ENCODE results near the gene GGACT.

The GGACT gene

GRCh38 chr13:100534147-100534843, 54.3 kb downstream of the GGACT start:
- no peak overlapping the region for H3K9ac ChIP-seq (ENCODE audit: low read depth, low read length)
- H3K4me3 ChIP-seq (ENCODE audit: low read depth, low read length) = no peak overlapping the region
- no peaks in the 10 kb centered on the region for H3K36me3 ChIP-seq (ENCODE audit: control insufficient read depth, insufficient read depth, low read length)
- peaks cover 11% of the 10 kb centered on the region for H3K4me1 ChIP-seq (ENCODE audit: control insufficient read depth, insufficient read depth, low read length)
- no peaks in the 10 kb centered on the region for H3K9me3 ChIP-seq (ENCODE audit: control insufficient read depth, insufficient read depth, low read length)
- H3K27me3 ChIP-seq (ENCODE audit: control insufficient read depth, insufficient read depth, low read length) = no peaks in the 10 kb centered on the region

GRCh38 chr13:100533588-100534041, 55.0 kb downstream of the GGACT start:
- Histone ChIP-seq H3K4me1 (ENCODE audit: control insufficient read depth, insufficient read depth, low read length) (peaks cover 11% of the 10 kb centered on the region), H3K27me3 (ENCODE audit: control insufficient read depth, insufficient read depth, low read length) (no peaks in the 10 kb centered on the region), H3K9ac (ENCODE audit: low read depth, low read length) (no peak overlapping the region), H3K9me3 (ENCODE audit: control insufficient read depth, insufficient read depth, low read length) (no peaks in the 10 kb centered on the region), H3K4me3 (ENCODE audit: low read depth, low read length) (no peak overlapping the region), H3K36me3 (ENCODE audit: control insufficient read depth, insufficient read depth, low read length) (peaks cover 2% of the 10 kb centered on the region)

- Histone ChIP-seq H3K4me3 (ENCODE audit: low read depth, low read length) (no peak overlapping the region), H3K9me3 (ENCODE audit: control insufficient read depth, insufficient read depth, low read length) (no peaks in the 10 kb centered on the region), H3K27me3 (ENCODE audit: control insufficient read depth, insufficient read depth, low read length) (no peaks in the 10 kb centered on the region), H3K9ac (ENCODE audit: low read depth, low read length) (no peak overlapping the region), H3K36me3 (ENCODE audit: control insufficient read depth, insufficient read depth, low read length) (peaks cover 2% of the 10 kb centered on the region), H3K4me1 (ENCODE audit: control insufficient read depth, insufficient read depth, low read length) (peaks cover 11% of the 10 kb centered on the region)
These were observed 55.7 kb downstream of the GGACT start for GRCh38 chr13:100532836-100533435.

GRCh38 chr13:100532090-100532766, 56.4 kb downstream of the GGACT start:
- Histone ChIP-seq H3K36me3 (ENCODE audit: control insufficient read depth, insufficient read depth, low read length) (peaks cover 2% of the 10 kb centered on the region), H3K4me3 (ENCODE audit: low read depth, low read length) (no peak overlapping the region), H3K9me3 (ENCODE audit: control insufficient read depth, insufficient read depth, low read length) (no peaks in the 10 kb centered on the region), H3K4me1 (ENCODE audit: control insufficient read depth, insufficient read depth, low read length) (peaks cover 11% of the 10 kb centered on the region), H3K27me3 (ENCODE audit: control insufficient read depth, insufficient read depth, low read length) (no peaks in the 10 kb centered on the region), H3K9ac (ENCODE audit: low read depth, low read length) (no peak overlapping the region)

- H3K27me3 ChIP-seq (ENCODE audit: control insufficient read depth, insufficient read depth, low read length) = no peaks in the 10 kb centered on the region
- H3K9ac ChIP-seq (ENCODE audit: low read depth, low read length) = no peak overlapping the region
- H3K4me3 ChIP-seq (ENCODE audit: low read depth, low read length) = no peak overlapping the region
- H3K4me1 ChIP-seq (ENCODE audit: control insufficient read depth, insufficient read depth, low read length) = peaks cover 14% of the 10 kb centered on the region
- peaks cover 2% of the 10 kb centered on the region for H3K36me3 ChIP-seq (ENCODE audit: control insufficient read depth, insufficient read depth, low read length)
- no peaks in the 10 kb centered on the region for H3K9me3 ChIP-seq (ENCODE audit: control insufficient read depth, insufficient read depth, low read length)
These were observed 57.8 kb downstream of the GGACT start for GRCh38 chr13:100530671-100531213.

- H3K9ac ChIP-seq (ENCODE audit: low read depth, low read length) = no peak overlapping the region
- no peaks in the 10 kb centered on the region for H3K9me3 ChIP-seq (ENCODE audit: control insufficient read depth, insufficient read depth, low read length)
- H3K4me1 ChIP-seq (ENCODE audit: control insufficient read depth, insufficient read depth, low read length) = peaks cover 14% of the 10 kb centered on the region
- H3K4me3 ChIP-seq (ENCODE audit: low read depth, low read length) = no peak overlapping the region
- no peaks in the 10 kb centered on the region for H3K27me3 ChIP-seq (ENCODE audit: control insufficient read depth, insufficient read depth, low read length)
- peaks cover 2% of the 10 kb centered on the region for H3K36me3 ChIP-seq (ENCODE audit: control insufficient read depth, insufficient read depth, low read length)
These were observed 58.8 kb downstream of the GGACT start for GRCh38 chr13:100529666-100530377.

GRCh38 chr13:100528820-100529219, 59.8 kb downstream of the GGACT start:
- no peak overlapping the region for H3K4me3 ChIP-seq (ENCODE audit: low read depth, low read length)
- no peaks in the 10 kb centered on the region for H3K27me3 ChIP-seq (ENCODE audit: control insufficient read depth, insufficient read depth, low read length)
- H3K4me1 ChIP-seq (ENCODE audit: control insufficient read depth, insufficient read depth, low read length) = peaks cover 14% of the 10 kb centered on the region
- H3K36me3 ChIP-seq (ENCODE audit: control insufficient read depth, insufficient read depth, low read length) = peaks cover 2% of the 10 kb centered on the region
- H3K9ac ChIP-seq (ENCODE audit: low read depth, low read length) = no peak overlapping the region
- no peaks in the 10 kb centered on the region for H3K9me3 ChIP-seq (ENCODE audit: control insufficient read depth, insufficient read depth, low read length)

GRCh38 chr13:100528353-100528752, 60.2 kb downstream of the GGACT start:
- Histone ChIP-seq H3K27me3 (ENCODE audit: control insufficient read depth, insufficient read depth, low read length) (no peaks in the 10 kb centered on the region), H3K9ac (ENCODE audit: low read depth, low read length) (no peak overlapping the region), H3K4me1 (ENCODE audit: control insufficient read depth, insufficient read depth, low read length) (peaks cover 14% of the 10 kb centered on the region), H3K9me3 (ENCODE audit: control insufficient read depth, insufficient read depth, low read length) (no peaks in the 10 kb centered on the region), H3K4me3 (ENCODE audit: low read depth, low read length) (no peak overlapping the region), H3K36me3 (ENCODE audit: control insufficient read depth, insufficient read depth, low read length) (peaks cover 2% of the 10 kb centered on the region)

- H3K36me3 ChIP-seq (ENCODE audit: control insufficient read depth, insufficient read depth, low read length) = peaks cover 2% of the 10 kb centered on the region
- no peak overlapping the region for H3K9ac ChIP-seq (ENCODE audit: low read depth, low read length)
- no peak overlapping the region for H3K4me3 ChIP-seq (ENCODE audit: low read depth, low read length)
- no peaks in the 10 kb centered on the region for H3K9me3 ChIP-seq (ENCODE audit: control insufficient read depth, insufficient read depth, low read length)
- peaks cover 14% of the 10 kb centered on the region for H3K4me1 ChIP-seq (ENCODE audit: control insufficient read depth, insufficient read depth, low read length)
- H3K27me3 ChIP-seq (ENCODE audit: control insufficient read depth, insufficient read depth, low read length) = no peaks in the 10 kb centered on the region
These were observed 60.9 kb downstream of the GGACT start for GRCh38 chr13:100527644-100528043.

GRCh38 chr13:100526318-100527000, 62.1 kb downstream of the GGACT start:
- H3K36me3 ChIP-seq (ENCODE audit: control insufficient read depth, insufficient read depth, low read length) = peaks cover 2% of the 10 kb centered on the region
- peak overlapping the region; percentile 26 for H3K9ac ChIP-seq (ENCODE audit: low read depth, low read length)
- H3K27me3 ChIP-seq (ENCODE audit: control insufficient read depth, insufficient read depth, low read length) = no peaks in the 10 kb centered on the region
- H3K4me1 ChIP-seq (ENCODE audit: control insufficient read depth, insufficient read depth, low read length) = peaks cover 20% of the 10 kb centered on the region
- no peaks in the 10 kb centered on the region for H3K9me3 ChIP-seq (ENCODE audit: control insufficient read depth, insufficient read depth, low read length)
- no peak overlapping the region for H3K4me3 ChIP-seq (ENCODE audit: low read depth, low read length)

All from iPS-15b (cell line).